HEK293T (cell line): Measurements from ENCODE around the gene OR6J1.
"Not testable (repeated sequence)": the region's sequence is repeated elsewhere in the genome, so short reads cannot be mapped to it uniquely, and the experiment has no call there.

Experiments used
- CTCF ChIA-PET: fragments of 350-600 bp; formaldehyde crosslinking; extraction: SDS; loops from one replicate; lab custom pipeline; 2021; ENCODE audit warnings: antibody characterized with exemption, inconsistent platforms; lab: Yijun Ruan, JAX
- POLR2A ChIA-PET: fragments of 350-600 bp; formaldehyde crosslinking; extraction: SDS; loops from one replicate; lab custom pipeline; 2020; ENCODE audit warnings: antibody characterized with exemption, inconsistent platforms; lab: Yijun Ruan, JAX
- DNase-seq: peaks from one replicate; pipeline ENCODE4 v3.0.0; 2012; ENCODE audit warnings: mixed read lengths; ENCODE audit errors: extremely low spot score
- ARNT ChIP-seq: fragments of 450-650 bp; IDR thresholded peaks from 2 replicates; pipeline ENCODE4 v1.6.1; 2017; ENCODE audit warnings: mild to moderate bottlenecking
- BHLHE40 ChIP-seq: fragments of 450-650 bp; IDR thresholded peaks from 2 replicates; pipeline ENCODE4 v1.6.1; 2016; ENCODE audit warnings: mild to moderate bottlenecking, moderate library complexity, borderline replicate concordance
- CTBP1 ChIP-seq: fragments of 450-650 bp; IDR thresholded peaks from 2 replicates; pipeline ENCODE4 v1.6.1; 2016; ENCODE audit warnings: borderline replicate concordance
- ELF4 ChIP-seq: fragments of 450-650 bp; IDR thresholded peaks from 2 replicates; pipeline ENCODE4 v1.6.1; 2017; ENCODE audit warnings: antibody characterized with exemption
- FOXA1 ChIP-seq: fragments of 450-650 bp; IDR thresholded peaks from 2 replicates; pipeline ENCODE4 v1.6.1; 2016; ENCODE audit warnings: mild to moderate bottlenecking
- FOXK2 ChIP-seq: fragments of 450-650 bp; IDR thresholded peaks from 2 replicates; pipeline ENCODE4 v1.6.1; 2016; ENCODE audit warnings: mild to moderate bottlenecking
- FOXM1 ChIP-seq: fragments of 450-650 bp; IDR thresholded peaks from 2 replicates; pipeline ENCODE4 v1.6.1; 2017; ENCODE audit warnings: mild to moderate bottlenecking, borderline replicate concordance
- HDGF ChIP-seq: fragments of 450-650 bp; IDR thresholded peaks from 2 replicates; pipeline ENCODE4 v1.6.1; 2017; ENCODE audit warnings: antibody characterized with exemption, borderline replicate concordance
- L3MBTL2 ChIP-seq: fragments of 450-650 bp; conservative IDR thresholded peaks from 2 replicates; pipeline ENCODE4 v1.6.1; 2016; ENCODE audit warnings: mild to moderate bottlenecking
- LEF1 ChIP-seq: fragments of 450-650 bp; IDR thresholded peaks from 2 replicates; pipeline ENCODE4 v1.6.1; 2017; ENCODE audit warnings: mild to moderate bottlenecking, borderline replicate concordance
- NFRKB ChIP-seq: fragments of 450-650 bp; IDR thresholded peaks from 2 replicates; pipeline ENCODE4 v1.6.1; 2016; ENCODE audit warnings: mild to moderate bottlenecking, moderate library complexity
- PKNOX1 ChIP-seq: fragments of 450-650 bp; IDR thresholded peaks from 2 replicates; pipeline ENCODE4 v1.6.1; 2016
- SP1 ChIP-seq: fragments of 450-650 bp; IDR thresholded peaks from 2 replicates; pipeline ENCODE4 v1.6.1; 2017
- SUZ12 ChIP-seq: fragments of 450-650 bp; IDR thresholded peaks from 2 replicates; pipeline ENCODE4 v1.6.1; 2016; ENCODE audit warnings: mild to moderate bottlenecking
- TARDBP ChIP-seq: fragments of 450-650 bp; IDR thresholded peaks from 2 replicates; pipeline ENCODE4 v1.6.1; 2016
- ZNF384 ChIP-seq: fragments of 450-650 bp; IDR thresholded peaks from 2 replicates; pipeline ENCODE4 v1.6.1; 2016

The OR6J1 gene

GRCh38 chr14:22648506-22648905 lies 4.4 kb upstream of the OR6J1 start:
- ChIA-PET POLR2A (interaction anchor here (0.7 to 1.4 kb wide), 2 partner anchors 59 to 164 kb away, joined by 5 to 6 read pairs; partner anchors contain the start of gene DAD1), CTCF (interaction anchor here (1.1 to 1.7 kb wide), 2 partner anchors 9 to 78 kb away, joined by 4 to 9 read pairs; no protein-coding TSS in a partner anchor)
- DNase-seq, result no peak
- TF ChIP-seq CTBP1 (no peak), L3MBTL2 (no peak), BHLHE40 (no peak), ELF4 (no peak), LEF1 (no peak), SP1 (no peak), HDGF (no peak), ARNT (no peak), PKNOX1 (no peak), FOXM1 (no peak), FOXK2 (no peak)

GRCh38 chr14:22646570-22647254 lies 2.6 kb upstream of the OR6J1 start:
- no peak for TF ChIP-seq ARNT
- TF ChIP-seq SUZ12, result no peak
- TF ChIP-seq SP1, result no peak
- no peak for TF ChIP-seq FOXM1
- no peak for TF ChIP-seq BHLHE40
- ChIA-PET POLR2A (no interaction called here), CTCF (interaction anchor here (0.9 kb wide), 1 partner anchor 13 kb away, joined by 3 read pairs; no protein-coding TSS in a partner anchor)
- no peak for DNase-seq

GRCh38 chr14:22641846-22642245 lies 2.3 kb downstream of the OR6J1 start:
- ChIA-PET POLR2A (no interaction called here), CTCF (interaction anchor here (0.8 to 0.9 kb wide), 2 partner anchors 72 to 85 kb away, joined by 3 read pairs; no protein-coding TSS in a partner anchor)

GRCh38 chr14:22640192-22640591 lies 4.0 kb downstream of the OR6J1 start:
- POLR2A ChIA-PET, result no interaction called here
- no peak for DNase-seq
- CTCF ChIA-PET, result no interaction called here
- no peak for TF ChIP-seq SUZ12
- no peak for TF ChIP-seq BHLHE40
- no peak for TF ChIP-seq FOXA1
- no peak for TF ChIP-seq ARNT
- TF ChIP-seq FOXM1, result no peak
- no peak for TF ChIP-seq ELF4
- TF ChIP-seq CTBP1, result no peak
- no peak for TF ChIP-seq L3MBTL2
- no peak for TF ChIP-seq LEF1
- no peak for TF ChIP-seq TARDBP
- no peak for TF ChIP-seq NFRKB
- no peak for TF ChIP-seq PKNOX1
- TF ChIP-seq FOXK2, result no peak
- no peak for TF ChIP-seq HDGF
- no peak for TF ChIP-seq ZNF384
- TF ChIP-seq SP1, result no peak

More at GRCh38 chr14:22641846-22642245, 2.3 kb downstream of the OR6J1 start:
- TF ChIP-seq SP1, result no peak
- TF ChIP-seq L3MBTL2, result no peak
- TF ChIP-seq NFRKB, result no peak
- TF ChIP-seq FOXM1, result no peak
- no peak for TF ChIP-seq PKNOX1
- TF ChIP-seq SUZ12, result no peak
- TF ChIP-seq ELF4, result no peak
- TF ChIP-seq LEF1, result no peak
- no peak for TF ChIP-seq ARNT
- TF ChIP-seq FOXK2, result no peak
- no peak for TF ChIP-seq HDGF
- DNase-seq, result no peak

GRCh38 chr14:22635980-22636379 lies 8.2 kb downstream of the OR6J1 start:
- CTCF ChIA-PET, result interaction anchor here (0.9 to 1.0 kb wide), 2 partner anchors 65 to 66 kb away, joined by 4 to 6 read pairs; no protein-coding TSS in a partner anchor
- DNase-seq, POLR2A ChIA-PET: not testable (repeated sequence)

- CTCF ChIA-PET, result no interaction called here
- TF ChIP-seq FOXA1, result no peak
- no peak for TF ChIP-seq ARNT
- no peak for TF ChIP-seq HDGF
- TF ChIP-seq NFRKB, result no peak
- no peak for TF ChIP-seq FOXK2
- TF ChIP-seq PKNOX1, result no peak
- no peak for TF ChIP-seq L3MBTL2
- no peak for TF ChIP-seq ZNF384
- no peak for TF ChIP-seq TARDBP
- no peak for TF ChIP-seq SP1
- TF ChIP-seq ELF4, result no peak
- TF ChIP-seq SUZ12, result no peak
- TF ChIP-seq FOXM1, result no peak
- TF ChIP-seq LEF1, result no peak
- no peak for TF ChIP-seq BHLHE40
- no peak for TF ChIP-seq CTBP1
- POLR2A ChIA-PET, result interaction anchor here (0.5 kb wide), 1 partner anchor 320 kb away, joined by 3 read pairs; no protein-coding TSS in a partner anchor
Measured at GRCh38 chr14:22634233-22634900, 9.8 kb downstream of the OR6J1 start.

More at GRCh38 chr14:22634233-22634900, 9.8 kb downstream of the OR6J1 start:
- no peak for DNase-seq
